Ovary (tissue), 3 donors: ENCODE data around the gene NME7.

ENCODE experiments used
- EP300 ChIP-seq: sonication (generic); formaldehyde crosslinking; IDR thresholded peaks from one replicate; pipeline ENCODE4 v1.6.1; 2017; ENCODE audit warnings: antibody characterized with exemption
- POLR2A ChIP-seq: fragments of 450-650 bp; IDR thresholded peaks from one replicate; pipeline ENCODE4 v1.6.1; 2017; ENCODE audit warnings: antibody characterized with exemption, mild to moderate bottlenecking, moderate library complexity
- TF ChIP-seq, protein P1 (sequence below), 3 donors: fragments of 450-650 bp in 2 of 3; fragments of 200-600 bp in 1 of 3; IDR thresholded peaks; one replicate each; pipeline versions ENCODE4 v1.5.1 to v1.8.0; 2016 to 2022; ENCODE audit warnings: antibody characterized with exemption in 3 of 3, mild to moderate bottlenecking in 1 of 3
- donor health status: DM: no; HTN: no; CAD: no.

DNA sequence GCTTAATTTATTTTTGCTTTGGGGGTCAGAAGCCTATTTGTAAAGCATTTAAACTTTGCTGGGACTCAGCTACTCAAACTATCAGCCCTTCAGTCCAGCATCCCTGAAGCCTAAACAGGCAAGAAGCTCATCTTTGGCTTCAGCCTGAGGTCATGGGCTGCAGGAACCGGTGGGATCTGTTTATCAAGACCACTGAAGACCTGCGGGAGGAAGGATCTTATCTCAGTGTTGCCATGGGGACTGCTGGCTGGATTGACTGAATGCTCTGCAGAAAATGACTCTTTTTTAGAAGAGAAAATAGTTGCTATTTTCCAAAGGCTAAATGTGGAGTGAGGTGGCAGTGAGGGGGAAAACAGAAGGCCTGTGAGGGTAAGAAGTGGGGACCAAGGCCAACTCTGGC lies 281.7 kb downstream of the NME7 start:
- TF ChIP-seq, protein P1, sequence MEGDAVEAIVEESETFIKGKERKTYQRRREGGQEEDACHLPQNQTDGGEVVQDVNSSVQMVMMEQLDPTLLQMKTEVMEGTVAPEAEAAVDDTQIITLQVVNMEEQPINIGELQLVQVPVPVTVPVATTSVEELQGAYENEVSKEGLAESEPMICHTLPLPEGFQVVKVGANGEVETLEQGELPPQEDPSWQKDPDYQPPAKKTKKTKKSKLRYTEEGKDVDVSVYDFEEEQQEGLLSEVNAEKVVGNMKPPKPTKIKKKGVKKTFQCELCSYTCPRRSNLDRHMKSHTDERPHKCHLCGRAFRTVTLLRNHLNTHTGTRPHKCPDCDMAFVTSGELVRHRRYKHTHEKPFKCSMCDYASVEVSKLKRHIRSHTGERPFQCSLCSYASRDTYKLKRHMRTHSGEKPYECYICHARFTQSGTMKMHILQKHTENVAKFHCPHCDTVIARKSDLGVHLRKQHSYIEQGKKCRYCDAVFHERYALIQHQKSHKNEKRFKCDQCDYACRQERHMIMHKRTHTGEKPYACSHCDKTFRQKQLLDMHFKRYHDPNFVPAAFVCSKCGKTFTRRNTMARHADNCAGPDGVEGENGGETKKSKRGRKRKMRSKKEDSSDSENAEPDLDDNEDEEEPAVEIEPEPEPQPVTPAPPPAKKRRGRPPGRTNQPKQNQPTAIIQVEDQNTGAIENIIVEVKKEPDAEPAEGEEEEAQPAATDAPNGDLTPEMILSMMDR (IDR thresholded peaks at IDR 0.05), result no peak
- TF ChIP-seq POLR2A (no peak), EP300 (no peak)
